H1 (cell line): ENCODE data around the gene FHL5. TPM values are rescaled to one million over a fixed set of nuclear protein-coding genes. Genes with fewer than 3 reads are reported as not detected.

Experiments used
- CTCF ChIA-PET: fragments of 300-600 bp; sonication (Branson Sonifier 250); formaldehyde crosslinking; loops from one replicate; lab custom pipeline; 2021; ENCODE audit not compliant: partially characterized antibody; lab: Charles Lee
- POLR2A ChIA-PET: fragments of 300-600 bp; sonication (Branson Sonifier 250); formaldehyde crosslinking; loops from one replicate; lab custom pipeline; 2021; ENCODE audit warnings: inconsistent platforms; ENCODE audit not compliant: partially characterized antibody; lab: Charles Lee
- DNase-seq, 2 experiments: peaks; one replicate each; pipeline versions ENCODE4 v3.0.0 to v3.0.0-alpha.2; 2010 to 2022; ENCODE audit warnings: low spot score in 2 of 2, low read depth in 1 of 2, mixed read lengths in 1 of 2
- FAIRE-seq: peaks from 2 replicates; lab custom pipeline; 2011; peaks lifted over from hg19 to GRCh38; lab: Jason Lieb, UNC
- H2AFZ ChIP-seq: 2 replicates; pipeline ENCODE4 v1.8.1; 2012; ENCODE audit warnings: low read length, inconsistent platforms
- H2AK5ac ChIP-seq: 2 replicates; pipeline ENCODE4 v1.6.1; 2013; ENCODE audit warnings: low read depth, low read length
- H2BK120ac ChIP-seq: replicated peaks from 2 replicates; pipeline ENCODE3; 2013; ENCODE audit warnings: low read depth, low read length, inconsistent platforms
- H2BK12ac ChIP-seq: 2 replicates; pipeline ENCODE4 v1.6.1; 2013; ENCODE audit warnings: low read depth, low read length
- H2BK15ac ChIP-seq: 2 replicates; pipeline ENCODE4 v1.6.1; 2013; ENCODE audit warnings: low read length
- H2BK20ac ChIP-seq: 2 replicates; pipeline ENCODE4 v1.6.1; 2013; ENCODE audit warnings: low read length
- H2BK5ac ChIP-seq: 2 replicates; pipeline ENCODE4 v1.6.1; 2013; ENCODE audit warnings: low read depth, low read length
- H3K14ac ChIP-seq: 2 replicates; pipeline ENCODE4 v1.6.1; 2013; ENCODE audit warnings: inconsistent platforms; ENCODE audit not compliant: insufficient read length
- H3K18ac ChIP-seq: 2 replicates; pipeline ENCODE4 v1.6.1; 2013; ENCODE audit warnings: low read length; ENCODE audit errors: extremely low read depth
- H3K23ac ChIP-seq: 2 replicates; pipeline ENCODE4 v1.6.1; 2013; ENCODE audit warnings: inconsistent platforms; ENCODE audit not compliant: insufficient read length
- H3K23me2 ChIP-seq: 2 replicates; pipeline ENCODE4 v1.6.1; 2013; ENCODE audit warnings: low read depth, low read length
- H3K27ac ChIP-seq: 2 replicates; pipeline ENCODE4 v1.6.1; 2011; ENCODE audit warnings: low read depth, low read length, inconsistent platforms
- H3K27me3 ChIP-seq, 4 experiments: replicated peaks in 1 of 4; 1 replicate in 1 of 4; 2 replicates in 3 of 4; pipeline versions ENCODE4 v1.6.1 to v1.8.1; 2011 to 2013; ENCODE audit warnings: low read length in 3 of 4, mild to moderate bottlenecking in 3 of 4, inconsistent platforms in 2 of 4, mixed read lengths in 2 of 4, moderate library complexity in 1 of 4; ENCODE audit not compliant: control insufficient read depth in 3 of 4, insufficient read depth in 3 of 4; ENCODE audit errors: extremely low read depth in 1 of 4
- H3K36me3 ChIP-seq, 4 experiments: 2 replicates each; pipeline versions ENCODE4 v1.6.1 to v1.8.1; 2011 to 2013; ENCODE audit warnings: mild to moderate bottlenecking in 4 of 4, low read length in 3 of 4, moderate library complexity in 2 of 4, control low read depth in 1 of 4, inconsistent platforms in 1 of 4; ENCODE audit not compliant: insufficient read depth in 4 of 4, control insufficient read depth in 2 of 4
- H3K4ac ChIP-seq: replicated peaks from 2 replicates; pipeline ENCODE3; 2013; ENCODE audit warnings: low read length, low read depth, mixed read lengths, inconsistent platforms; ENCODE audit not compliant: insufficient read length
- H3K4me1 ChIP-seq, 4 experiments: replicated peaks in 1 of 4; 1 replicate in 1 of 4; 2 replicates in 3 of 4; pipeline versions ENCODE4 v1.6.1 to v1.8.1; 2011 to 2013; ENCODE audit warnings: low read length in 3 of 4, inconsistent platforms in 2 of 4, mixed read lengths in 1 of 4; ENCODE audit not compliant: insufficient read depth in 4 of 4, control insufficient read depth in 3 of 4
- H3K4me2 ChIP-seq, 2 experiments: 2 replicates each; pipeline versions ENCODE4 v1.6.1 to v1.8.1; 2011 to 2013; ENCODE audit warnings: low read depth in 2 of 2, low read length in 2 of 2, control low read depth in 1 of 2, inconsistent platforms in 1 of 2, mild to moderate bottlenecking in 1 of 2; ENCODE audit not compliant: insufficient read depth in 1 of 2
- H3K4me3 ChIP-seq, 4 experiments: fragments of 200-600, 300-600 bp in 1 of 4; sonication (generic), shearing (Covaris generic), sonication (Bioruptor Twin) in 1 of 4; 2 replicates each; pipeline versions ENCODE4 v1.5.1 to v1.8.1; 2011 to 2016; ENCODE audit warnings: low read length in 4 of 4, low read depth in 3 of 4, control low read depth in 2 of 4, inconsistent platforms in 2 of 4, mild to moderate bottlenecking in 2 of 4, mixed read lengths in 1 of 4, moderate library complexity in 1 of 4; ENCODE audit not compliant: insufficient read depth in 2 of 4; ENCODE audit errors: extremely low read depth in 1 of 4
- H3K56ac ChIP-seq: replicated peaks from 2 replicates; pipeline ENCODE3; 2013; ENCODE audit warnings: low read depth, mild to moderate bottlenecking, mixed read lengths, low read length, inconsistent platforms; ENCODE audit not compliant: insufficient read length
- H3K79me1 ChIP-seq: 2 replicates; pipeline ENCODE4 v1.6.1; 2013; ENCODE audit warnings: low read depth, low read length, control low read depth
- H3K79me2 ChIP-seq, 2 experiments: 2 replicates each; pipeline versions ENCODE4 v1.6.1 to v1.8.1; 2012 to 2013; ENCODE audit warnings: low read length in 2 of 2, mild to moderate bottlenecking in 2 of 2, inconsistent platforms in 1 of 2; ENCODE audit not compliant: insufficient read depth in 2 of 2, control insufficient read depth in 1 of 2
- H3K9ac ChIP-seq, 4 experiments: replicated peaks in 1 of 4; 1 replicate in 1 of 4; 2 replicates in 3 of 4; pipeline versions ENCODE4 v1.6.1 to v1.8.1; 2011 to 2013; ENCODE audit warnings: low read depth in 3 of 4, low read length in 3 of 4, control low read depth in 2 of 4, mild to moderate bottlenecking in 2 of 4, moderate library complexity in 2 of 4, inconsistent platforms in 1 of 4; ENCODE audit errors: extremely low read depth in 1 of 4
- H3K9me3 ChIP-seq, 2 experiments: 2 replicates each; pipeline versions ENCODE4 v1.6.1 to v1.8.1; 2012 to 2013; ENCODE audit warnings: mild to moderate bottlenecking in 2 of 2, moderate library complexity in 2 of 2, control low read depth in 1 of 2, inconsistent platforms in 1 of 2, low read depth in 1 of 2, low read length in 1 of 2, mixed read lengths in 1 of 2; ENCODE audit not compliant: insufficient read depth in 2 of 2
- H4K20me1 ChIP-seq, 2 experiments: replicated peaks in 1 of 2; 2 replicates each; pipeline versions ENCODE3 to v1.8.1; 2011 to 2013; ENCODE audit warnings: inconsistent platforms in 2 of 2, low read length in 2 of 2, mild to moderate bottlenecking in 1 of 2; ENCODE audit not compliant: insufficient read depth in 2 of 2, control insufficient read depth in 1 of 2
- H4K5ac ChIP-seq: 2 replicates; pipeline ENCODE4 v1.6.1; 2013; ENCODE audit warnings: low read length, low read depth, mixed read lengths, inconsistent platforms; ENCODE audit not compliant: insufficient read length
- H4K8ac ChIP-seq: 2 replicates; pipeline ENCODE4 v1.8.0; 2013; ENCODE audit warnings: mild to moderate bottlenecking, moderate library complexity, low read length, inconsistent platforms; ENCODE audit not compliant: insufficient read depth; ENCODE audit errors: extremely low read depth
- H4K91ac ChIP-seq: replicated peaks from 2 replicates; pipeline ENCODE3; 2013; ENCODE audit warnings: low read length, mixed read lengths, inconsistent platforms; ENCODE audit not compliant: insufficient read length
- CEBPB ChIP-seq: IDR thresholded peaks from 2 replicates; pipeline ENCODE4 v1.6.1; 2012; ENCODE audit warnings: low read depth, low read length
- CHD1 ChIP-seq: IDR thresholded peaks from 2 replicates; pipeline ENCODE4 v1.6.1; 2012; ENCODE audit warnings: low read depth, low read length, improper control_type of control experiment
- CTBP2 ChIP-seq: IDR thresholded peaks from 2 replicates; pipeline ENCODE4 v1.7.0; 2011; ENCODE audit warnings: borderline replicate concordance, mild to moderate bottlenecking, moderate library complexity, mixed read lengths, low read length; ENCODE audit not compliant: insufficient read depth, insufficient read length
- EP300 ChIP-seq, 2 experiments: IDR thresholded peaks; 1 replicate in 1 of 2; 2 replicates in 1 of 2; pipeline ENCODE4 v1.6.1; 2011 to 2012; ENCODE audit warnings: low read depth in 2 of 2, low read length in 2 of 2, mild to moderate bottlenecking in 2 of 2, borderline replicate concordance in 1 of 2, inconsistent platforms in 1 of 2, moderate library complexity in 1 of 2
- FOSL1 ChIP-seq: IDR thresholded peaks from 2 replicates; pipeline ENCODE4 v1.6.1; 2011; ENCODE audit warnings: mild to moderate bottlenecking, low read depth, low read length, moderate library complexity; ENCODE audit not compliant: insufficient read depth
- GABPA ChIP-seq: IDR thresholded peaks from 2 replicates; pipeline ENCODE4 v1.6.1; 2011; ENCODE audit warnings: mild to moderate bottlenecking, low read length, moderate library complexity, borderline replicate concordance; ENCODE audit not compliant: insufficient read depth
- NANOG ChIP-seq: IDR thresholded peaks from 2 replicates; pipeline ENCODE4 v1.6.1; 2011; ENCODE audit warnings: low read length, low read depth, mild to moderate bottlenecking, inconsistent platforms; ENCODE audit not compliant: insufficient read depth, poor library complexity, severe bottlenecking
- POLR2AphosphoS5 ChIP-seq: IDR thresholded peaks from 2 replicates; pipeline ENCODE4 v1.6.1; 2011; ENCODE audit warnings: low read depth, low read length
- RXRA ChIP-seq: IDR thresholded peaks from 2 replicates; pipeline ENCODE4 v1.6.1; 2011; ENCODE audit warnings: low read depth, mild to moderate bottlenecking, low read length, moderate library complexity; ENCODE audit not compliant: insufficient read depth
- SP2 ChIP-seq: IDR thresholded peaks from 2 replicates; pipeline ENCODE4 v1.6.1; 2012; ENCODE audit warnings: mild to moderate bottlenecking, low read length, inconsistent platforms
- TBP ChIP-seq: IDR thresholded peaks from 2 replicates; pipeline ENCODE4 v1.6.1; 2011; ENCODE audit warnings: low read depth, low read length, improper control_type of control experiment
- YY1 ChIP-seq: IDR thresholded peaks from 2 replicates; pipeline ENCODE4 v1.6.1; 2011; ENCODE audit warnings: low read depth, mild to moderate bottlenecking, low read length
- WGBS, 2 experiments: shearing (Covaris generic) in 1 of 2; methylation state at CpG; one replicate each; pipeline versions ENCODE4 v1.1.6 to v1.1.7; 2013 to 2015; ENCODE audit warnings: low lambda C conversion rate in 2 of 2, mixed read lengths in 2 of 2, inconsistent platforms in 1 of 2, low coverage in 1 of 2, missing lambda C conversion rate in 1 of 2; ENCODE audit not compliant: insufficient replicate concordance in 2 of 2, insufficient coverage in 1 of 2, insufficient read length in 1 of 2; ENCODE audit errors: extremely low coverage in 1 of 2, missing lambda C conversion rate in 1 of 2; 5-methylcytosine and 5-hydroxymethylcytosine counted together
- polyA plus RNA-seq, 7 experiments: library from polyadenylated mRNA; depleted of rRNA in 3 of 7; stranded (reverse) in 5 of 7; unstranded in 2 of 7; fragments of >200 nt in 5 of 7; fragments of 200-250 nt in 2 of 7; gene quantifications; 1 replicate in 5 of 7; 2 replicates in 1 of 7; 4 replicates in 1 of 7; pipeline versions ENCODE4 v1.2.1 to v1.2.3, GENCODE V29; 2011 to 2013; ENCODE audit warnings: missing spikeins in 2 of 7, mixed read lengths in 2 of 7
- total RNA-seq: library from RNA; stranded (reverse); fragmentation: NEBNext Ultra II Directional; extraction: Animal tissue kit (Norgen Biotek cat#: 25700); gene quantifications from 2 replicates; pipeline ENCODE4 v1.2.1, GENCODE V29; 2021
- TF ChIP-seq, protein P1 (sequence below): IDR thresholded peaks from 2 replicates; pipeline ENCODE4 v1.6.1; 2012; ENCODE audit warnings: low read length, inconsistent platforms

Gene FHL5
- total and polyA plus RNA-seq, 2 of the 8 experiments (the other 6 are each of a cell fraction or from before 2014, with no cell fraction given), result not detected

DNA sequence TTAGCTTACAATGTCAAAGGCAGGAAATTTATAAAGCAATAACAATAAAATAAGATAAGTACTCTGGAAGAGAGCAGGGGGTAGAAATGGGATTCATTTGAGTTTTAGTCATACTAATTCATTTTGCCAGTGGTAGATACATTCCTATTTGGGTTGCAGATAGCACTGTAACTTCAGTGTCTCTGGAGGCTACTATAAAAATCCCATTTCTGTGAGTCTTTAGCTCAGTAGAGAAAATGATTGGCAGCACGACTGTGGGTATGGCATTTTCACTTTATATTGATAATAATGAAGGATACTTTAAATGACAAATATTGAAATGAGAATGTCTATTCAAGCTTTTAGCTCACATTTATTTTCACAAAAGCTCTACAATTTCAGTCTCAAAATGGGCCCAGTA, 93.6 kb downstream of the FHL5 start:
- 96% methylated on average over 1 of the region's 1 CpG; no CpG with 5 or more reads in 1 of the 2 experiments for WGBS, 2 experiments
- H3K9me3 ChIP-seq, result no peaks in the 10 kb centered on the region
- H3K27ac ChIP-seq, result no peak overlapping the region
- H4K20me1 ChIP-seq, result no peaks in the 10 kb centered on the region
- H3K14ac ChIP-seq, result no peak overlapping the region
- H2AK5ac ChIP-seq, result no peak overlapping the region
- TF ChIP-seq FOSL1 (no peak), POLR2AphosphoS5 (no peak), CHD1 (no peak), CEBPB (no peak), GABPA (no peak), NANOG (no peak), SP2 (no peak), EP300 (IDR thresholded peaks at IDR 0.05; ENCODE audit: borderline replicate concordance in 1 of 2, low read depth in 2 of 2, low read length in 2 of 2) (no peak), CTBP2 (no peak), TBP (no peak), RXRA (no peak), YY1 (no peak)
- TF ChIP-seq, protein P1, sequence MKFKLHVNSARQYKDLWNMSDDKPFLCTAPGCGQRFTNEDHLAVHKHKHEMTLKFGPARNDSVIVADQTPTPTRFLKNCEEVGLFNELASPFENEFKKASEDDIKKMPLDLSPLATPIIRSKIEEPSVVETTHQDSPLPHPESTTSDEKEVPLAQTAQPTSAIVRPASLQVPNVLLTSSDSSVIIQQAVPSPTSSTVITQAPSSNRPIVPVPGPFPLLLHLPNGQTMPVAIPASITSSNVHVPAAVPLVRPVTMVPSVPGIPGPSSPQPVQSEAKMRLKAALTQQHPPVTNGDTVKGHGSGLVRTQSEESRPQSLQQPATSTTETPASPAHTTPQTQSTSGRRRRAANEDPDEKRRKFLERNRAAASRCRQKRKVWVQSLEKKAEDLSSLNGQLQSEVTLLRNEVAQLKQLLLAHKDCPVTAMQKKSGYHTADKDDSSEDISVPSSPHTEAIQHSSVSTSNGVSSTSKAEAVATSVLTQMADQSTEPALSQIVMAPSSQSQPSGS, result no peak
- TF ChIP-seq, all 59 proteins: peak for 0
- no peaks in the 10 kb centered on the region; a peak in 1 of 8 replicates for H3K36me3 ChIP-seq
- H2BK12ac ChIP-seq, result no peak overlapping the region
- H3K4ac ChIP-seq, result no peak overlapping the region
- no peaks in the 10 kb centered on the region for H3K27me3 ChIP-seq
- H3K79me2 ChIP-seq, result no peaks in the 10 kb centered on the region
- H3K4me3 ChIP-seq, result no peak overlapping the region
- no peak overlapping the region for H4K8ac ChIP-seq
- no peak overlapping the region for H4K91ac ChIP-seq
- H2AFZ ChIP-seq, result no peak overlapping the region
- H2BK5ac ChIP-seq, result no peak overlapping the region
- ChIA-PET POLR2A (no interaction called here), CTCF (interaction anchor here (0.8 to 1.8 kb wide), 2 partner anchors 8 to 21 kb away, joined by 5 to 7 read pairs; no protein-coding TSS in a partner anchor)
- no peak for FAIRE-seq
- H3K9ac ChIP-seq, result no peak overlapping the region
- no peak overlapping the region for H3K23ac ChIP-seq
- H2BK15ac ChIP-seq, result no peak overlapping the region
- no peak overlapping the region for H3K56ac ChIP-seq
- no peak overlapping the region for H3K18ac ChIP-seq
- H3K79me1 ChIP-seq, result no peaks in the 10 kb centered on the region
- H4K5ac ChIP-seq, result no peak overlapping the region
- no peaks in the 10 kb centered on the region for H3K4me1 ChIP-seq
- no peak for DNase-seq
- no peaks in the 10 kb centered on the region for H3K23me2 ChIP-seq
- no peak overlapping the region for H2BK120ac ChIP-seq
- H3K4me2 ChIP-seq, result no peak overlapping the region
- no peak overlapping the region for H2BK20ac ChIP-seq
